Measurements from ENCODE around the gene CTNNA3.
"Not testable (repeated sequence)": the region's sequence is repeated elsewhere in the genome, so short reads cannot be mapped to it uniquely, and the experiment has no call there.

The CTNNA3 gene

DNA sequence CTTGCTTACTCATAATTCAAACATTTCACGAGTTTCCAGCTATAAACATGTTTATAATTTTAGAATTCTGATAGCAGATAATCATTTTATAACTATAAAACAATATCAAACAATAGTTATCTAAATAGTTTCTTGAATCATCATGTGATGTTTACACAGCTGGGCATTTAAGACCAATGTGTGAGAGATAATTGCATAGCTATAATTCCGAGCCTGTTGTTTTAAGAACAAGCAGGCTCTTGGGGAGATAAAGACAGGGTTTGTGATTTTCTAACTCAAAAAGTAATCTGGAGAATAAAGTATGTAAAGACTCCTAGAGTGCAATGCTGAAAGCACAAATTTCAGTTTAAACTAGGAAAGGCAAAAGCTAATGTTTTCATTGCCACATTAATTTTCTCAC lies 439.0 kb downstream of the CTNNA3 start:
- no peak for DNase-seq (ENCODE audit: low read depth in 2 of 2, low spot score in 1 of 2)

DNA sequence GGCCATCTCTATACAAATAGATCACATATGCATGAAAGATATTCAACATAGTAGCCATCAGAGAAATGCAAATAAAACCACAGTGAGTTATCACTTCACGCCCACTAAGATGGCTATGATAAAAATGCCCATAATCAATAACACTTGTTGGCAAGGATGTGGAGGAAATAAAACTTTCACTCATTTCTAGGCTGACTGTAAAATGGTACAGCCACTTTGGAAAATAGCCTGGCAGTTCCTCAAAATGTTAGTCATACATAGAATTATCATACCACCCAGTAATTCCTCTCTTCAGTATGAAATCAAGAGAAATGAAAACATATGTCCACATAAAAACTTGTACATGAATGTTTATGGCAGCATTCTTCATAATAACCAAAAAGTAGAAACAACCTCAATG lies 445.3 kb downstream of the CTNNA3 start:
- no peak for DNase-seq (ENCODE audit: low read depth in 2 of 2, low spot score in 1 of 2)

DNA sequence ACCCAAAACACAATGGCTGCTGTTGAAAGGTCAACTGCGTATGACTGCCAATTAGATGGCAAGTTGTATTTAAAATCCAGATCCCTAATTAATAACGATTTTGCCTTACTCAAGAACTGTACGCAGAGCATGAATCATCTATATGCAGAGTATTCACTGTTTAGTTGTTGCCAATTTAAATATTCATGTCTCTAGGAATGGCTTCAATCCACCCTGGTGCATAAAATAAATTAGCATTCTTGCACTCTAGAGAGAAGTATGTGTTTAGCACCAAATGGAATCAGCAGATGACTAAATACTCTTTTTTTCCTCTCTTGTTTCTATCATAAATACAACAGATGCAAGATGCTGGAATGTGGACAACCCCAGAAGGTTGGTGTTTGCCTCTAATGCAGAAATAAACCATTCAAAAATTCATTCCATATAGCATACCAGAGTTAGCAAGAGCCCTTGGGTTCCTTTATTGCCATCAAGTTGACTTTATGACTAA lies 449.9 kb downstream of the CTNNA3 start:
- DNase-seq (ENCODE audit: low read depth in 2 of 2, low spot score in 1 of 2) = no peak

DNA sequence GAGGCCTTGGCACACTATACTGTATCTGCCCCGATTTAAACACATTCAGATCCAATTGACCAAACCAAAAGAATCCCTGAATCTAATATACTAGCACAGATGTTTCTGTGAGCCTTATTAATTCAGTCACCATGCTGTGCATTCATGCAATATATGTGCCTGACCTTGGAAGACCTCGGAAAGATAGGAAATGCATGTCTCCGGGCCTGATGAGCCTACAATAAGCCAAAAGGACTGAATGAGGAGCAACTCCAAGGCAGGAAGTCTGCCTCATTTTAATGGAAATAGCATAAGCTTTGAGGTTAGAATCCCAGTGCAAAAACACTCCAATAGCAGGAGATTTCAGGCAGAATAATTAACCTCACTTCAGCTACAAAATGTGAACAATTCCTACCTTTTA lies 453.5 kb downstream of the CTNNA3 start:
- no peak for DNase-seq (ENCODE audit: low read depth in 2 of 2, low spot score in 1 of 2)

DNA sequence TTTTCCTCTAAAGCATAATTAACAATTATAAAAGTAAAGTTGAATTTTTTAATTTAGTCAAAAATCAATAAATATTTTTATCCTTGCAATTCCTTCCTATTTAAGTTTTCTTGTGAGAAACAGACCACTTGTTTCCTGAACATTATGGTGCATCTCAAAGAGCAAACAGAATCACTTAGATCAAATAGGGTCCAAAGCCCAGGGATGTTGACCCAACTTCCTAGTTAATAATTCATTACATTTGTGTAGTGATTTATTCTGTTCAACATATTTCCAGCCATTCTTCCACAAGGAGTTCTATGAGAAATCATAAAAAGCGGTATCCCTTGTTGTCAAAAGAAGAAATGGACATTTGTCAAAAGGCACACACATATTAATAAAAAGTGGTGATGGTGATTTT lies 454.5 kb downstream of the CTNNA3 start:
- no peak for DNase-seq (ENCODE audit: low read depth in 2 of 2, low spot score in 1 of 2)

DNA sequence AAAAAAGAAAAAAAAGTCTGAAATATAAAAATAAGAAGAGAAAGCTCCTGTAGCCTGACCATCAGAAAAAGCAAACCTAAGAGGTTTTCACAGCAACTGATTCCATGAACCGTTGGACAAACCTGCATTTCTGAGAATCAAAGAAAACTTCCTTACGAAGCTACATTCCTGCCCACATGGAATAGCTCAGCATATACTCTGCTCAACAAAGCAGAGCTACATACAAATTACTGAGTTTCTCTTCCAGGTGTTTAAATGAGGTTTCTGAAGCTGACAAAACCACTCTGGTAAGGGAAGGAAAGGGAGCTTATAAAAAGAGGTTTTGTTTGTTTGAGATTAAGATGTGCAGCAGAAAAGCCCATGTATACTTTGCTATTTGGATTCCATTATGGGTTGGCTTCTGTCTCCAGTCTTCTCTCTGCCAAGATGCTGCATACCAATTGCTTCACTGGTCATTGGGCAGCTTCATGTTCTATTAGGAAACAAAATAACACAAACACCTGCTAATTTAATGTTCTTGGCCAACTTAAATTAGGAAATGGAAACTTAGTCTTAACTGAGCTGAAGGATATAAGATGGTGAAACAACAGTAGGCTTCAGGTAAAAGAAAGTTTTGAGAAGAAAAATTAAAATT lies 456.0 kb downstream of the CTNNA3 start:
- DNase-seq (ENCODE audit: low read depth in 2 of 2, low spot score in 1 of 2) = no peak

DNA sequence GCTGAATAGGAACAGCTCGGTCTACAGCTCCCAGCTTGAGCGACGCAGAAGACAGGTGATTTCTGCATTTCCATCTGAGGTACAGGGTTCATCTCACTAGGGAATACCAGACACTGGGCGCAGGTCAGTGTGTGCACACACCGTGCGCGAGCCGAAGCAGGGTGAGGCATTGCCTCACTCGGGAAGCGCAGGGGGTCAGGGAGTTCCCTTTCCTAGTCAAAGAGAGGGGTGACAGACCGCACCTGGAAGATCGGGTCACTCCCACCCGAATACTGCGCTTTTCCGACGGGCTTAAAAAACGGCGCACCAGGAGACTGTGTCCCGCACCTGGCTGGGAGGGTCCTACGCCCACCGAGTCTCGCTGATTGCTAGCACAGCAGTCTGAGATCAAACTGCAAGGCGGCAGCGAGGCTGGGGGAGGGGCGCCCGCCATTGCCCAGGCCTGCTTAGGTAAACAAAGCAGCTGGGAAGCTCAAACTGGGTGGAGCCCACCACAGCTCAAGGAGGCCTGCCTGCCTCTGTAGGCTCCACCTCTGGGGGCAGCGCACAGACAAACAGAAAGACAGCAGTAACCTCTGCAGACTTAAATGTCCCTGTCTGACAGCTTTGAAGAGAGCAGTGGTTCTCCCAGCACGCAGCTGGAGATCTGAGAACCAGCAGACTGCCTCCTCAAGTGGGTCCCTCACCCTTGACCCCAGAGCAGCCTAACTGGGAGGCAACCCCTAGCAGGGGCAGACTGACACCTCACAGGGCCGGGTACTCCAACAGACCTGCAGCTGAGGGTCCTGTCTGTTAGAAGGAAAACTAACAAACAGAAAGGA lies 465.1 kb downstream of the CTNNA3 start:
- not testable (repeated sequence) for DNase-seq (ENCODE audit: low read depth in 2 of 2, low spot score in 1 of 2)

DNA sequence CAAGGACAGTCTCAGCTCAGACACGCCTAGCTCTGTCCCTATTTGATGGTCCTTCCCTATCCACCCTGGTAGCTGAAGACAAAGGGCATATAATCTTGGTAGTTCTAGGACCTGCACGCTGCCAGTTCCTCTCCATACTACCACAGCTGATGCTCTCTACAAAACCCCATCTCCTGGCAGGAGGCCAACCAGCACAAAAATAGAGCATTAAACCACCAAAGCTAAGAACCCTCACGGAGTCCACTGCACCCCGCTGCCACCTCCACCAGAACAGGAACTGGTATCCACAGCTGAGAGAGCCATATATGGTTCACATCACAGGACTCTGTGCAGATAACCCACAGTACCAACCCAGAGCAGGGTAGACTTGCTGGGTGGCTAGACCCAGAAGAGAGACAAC lies 470.8 kb downstream of the CTNNA3 start:
- DNase-seq (ENCODE audit: low read depth in 2 of 2, low spot score in 1 of 2) = no peak

DNA sequence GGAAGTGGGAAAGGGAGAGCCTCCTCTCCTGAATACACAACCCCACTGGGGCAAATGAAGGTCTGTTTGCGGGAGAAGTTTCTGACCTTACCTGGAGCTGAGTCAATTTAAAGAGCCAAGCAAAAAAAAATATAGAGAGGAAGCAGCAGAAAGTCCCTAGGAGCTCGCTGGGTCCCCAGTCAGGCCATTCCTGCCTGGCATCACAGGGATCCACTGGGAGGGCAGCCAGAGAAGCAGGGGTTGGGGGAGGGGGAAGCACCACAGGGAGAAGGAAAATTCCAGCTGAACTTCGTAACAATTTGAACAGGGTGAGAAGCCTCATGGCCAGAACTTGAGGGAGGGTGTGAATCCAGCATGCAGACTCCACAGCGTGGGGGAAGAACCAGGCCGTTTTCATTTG lies 471.4 kb downstream of the CTNNA3 start:
- DNase-seq (ENCODE audit: low read depth in 2 of 2, low spot score in 1 of 2) = no peak

DNA sequence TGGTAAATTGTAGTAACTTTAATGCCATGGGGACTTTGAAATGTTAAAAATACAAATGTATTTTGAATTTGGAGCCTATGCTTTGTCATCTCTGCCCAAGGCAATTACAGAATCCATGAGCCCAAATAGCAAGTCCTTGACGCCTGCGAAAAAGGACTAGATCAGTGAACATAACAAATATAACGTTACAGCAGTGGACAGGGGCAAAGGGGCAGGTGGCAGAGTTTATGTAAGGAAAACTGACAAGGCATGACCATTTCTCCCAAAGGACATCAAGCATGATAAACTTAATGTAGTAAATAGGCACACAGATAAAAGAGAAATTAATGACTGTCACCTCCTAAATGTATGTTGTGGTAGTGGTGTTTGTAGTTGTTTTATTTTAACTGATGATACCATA lies 473.1 kb downstream of the CTNNA3 start:
- no peak for DNase-seq (ENCODE audit: low read depth in 2 of 2, low spot score in 1 of 2)

DNA sequence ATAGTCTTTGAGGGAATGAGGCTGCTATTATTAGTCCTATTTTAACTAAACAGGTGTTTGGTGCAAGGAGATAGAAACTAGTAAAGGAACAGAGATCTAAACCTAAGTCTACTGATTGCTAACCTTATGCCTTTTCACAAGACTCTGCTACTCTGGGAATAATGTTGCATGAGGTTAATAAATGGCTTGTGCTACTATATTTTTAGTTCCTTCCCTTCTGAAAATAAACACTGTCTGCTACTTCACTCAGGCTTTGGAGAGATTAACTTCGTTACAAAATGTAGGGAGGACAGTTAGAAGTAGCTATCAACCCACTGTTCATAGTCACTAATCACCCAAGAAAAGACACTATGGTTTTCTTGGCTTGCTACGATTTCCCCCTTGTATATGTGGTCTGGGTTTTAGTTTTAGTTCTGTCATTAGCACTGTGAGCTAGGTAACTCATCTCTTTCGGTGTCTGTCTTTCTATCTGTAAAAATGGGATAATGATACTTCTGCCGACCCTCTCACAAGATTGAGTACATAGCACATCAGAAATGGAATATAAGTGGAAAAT lies 474.0 kb downstream of the CTNNA3 start:
- DNase-seq (ENCODE audit: low read depth in 2 of 2, low spot score in 1 of 2) = no peak

DNA sequence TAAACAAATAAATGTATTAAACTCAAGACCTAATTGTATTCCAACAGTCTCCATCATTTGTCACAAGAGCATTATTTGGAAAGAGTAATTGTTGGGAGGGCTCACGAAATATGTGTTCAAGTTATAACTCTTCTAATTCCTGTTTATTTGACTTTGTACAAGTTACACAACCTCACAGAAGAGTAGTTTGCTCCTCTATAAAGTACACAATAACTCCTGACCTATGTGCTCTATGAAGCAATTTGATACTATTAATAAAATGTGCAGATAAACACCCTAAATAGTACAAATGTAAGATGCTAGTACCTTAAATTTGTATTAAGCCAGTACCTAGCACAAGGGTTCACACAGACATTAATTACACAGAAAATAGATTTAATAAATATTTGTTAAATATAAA lies 484.3 kb downstream of the CTNNA3 start:
- DNase-seq (ENCODE audit: low read depth in 2 of 2, low spot score in 1 of 2) = no peak

DNA sequence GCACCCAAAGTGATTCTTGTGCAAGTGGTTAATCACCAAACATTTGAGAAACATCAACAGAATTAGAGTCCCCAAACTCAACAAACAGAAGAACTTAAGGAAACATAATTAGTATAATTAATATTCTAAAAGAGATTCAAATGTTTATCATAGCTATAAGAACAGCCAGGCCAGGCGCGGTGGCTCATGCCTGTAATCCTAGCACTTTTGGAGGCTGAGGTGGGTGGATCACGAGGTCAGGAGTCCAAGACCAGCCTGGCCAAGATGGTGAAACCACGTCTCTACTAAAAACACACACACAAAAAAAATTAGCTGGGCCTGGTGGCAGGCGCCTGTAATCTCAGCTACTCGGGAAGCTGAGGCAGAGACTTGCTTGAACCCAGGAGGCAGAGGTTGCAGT lies 488.1 kb downstream of the CTNNA3 start:
- DNase-seq (ENCODE audit: low read depth in 2 of 2, low spot score in 1 of 2) = not testable (repeated sequence)

DNA sequence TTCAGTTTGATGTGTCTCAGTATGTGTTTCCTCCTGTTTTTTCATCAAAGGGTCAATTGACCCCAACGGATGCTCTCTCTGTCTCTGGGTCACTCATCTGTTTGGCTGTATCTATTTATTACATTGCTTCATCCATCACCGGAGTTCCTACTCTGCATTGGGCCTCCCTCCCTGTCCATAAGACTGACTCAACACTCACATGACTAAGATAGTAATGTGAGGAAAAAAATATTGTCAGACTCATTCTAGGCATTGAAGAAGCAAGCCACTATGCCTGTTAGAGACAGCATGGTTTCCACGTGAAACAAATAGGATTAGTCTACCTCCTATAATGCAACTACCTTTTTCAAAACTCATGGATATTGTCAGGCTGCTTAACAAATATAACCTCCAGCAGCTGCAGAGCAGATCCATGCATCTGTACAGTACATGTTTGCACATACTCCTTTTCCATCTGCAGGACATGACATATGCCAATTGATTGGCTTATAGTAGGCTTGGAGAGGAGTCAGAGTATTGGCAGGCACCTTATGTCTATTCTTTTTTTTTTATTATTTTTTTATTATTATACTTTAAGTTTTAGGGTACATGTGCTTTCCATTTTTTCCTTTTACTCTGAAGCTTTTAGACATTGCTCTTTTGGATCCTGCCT lies 495.0 kb downstream of the CTNNA3 start:
- no peak for DNase-seq (ENCODE audit: low read depth in 2 of 2, low spot score in 1 of 2)

DNA sequence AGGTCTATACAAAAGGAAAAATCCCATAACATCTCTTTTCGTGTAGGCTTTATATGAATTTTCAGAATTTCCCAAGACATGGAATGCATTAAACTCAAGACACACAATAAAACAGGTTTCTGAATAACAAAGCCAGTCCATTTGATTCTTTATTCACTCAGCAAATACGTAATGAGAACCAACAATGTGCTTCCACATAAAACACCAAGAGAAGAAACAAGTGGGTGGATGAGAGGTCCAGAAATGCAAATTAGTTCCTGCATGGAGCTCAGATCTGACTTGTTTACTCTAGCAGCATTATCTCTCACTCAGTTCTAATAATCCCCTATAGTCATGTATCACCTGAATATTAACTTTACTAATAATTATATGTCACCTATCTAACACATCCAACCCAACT lies 520.6 kb downstream of the CTNNA3 start:
- DNase-seq (ENCODE audit: low read depth in 2 of 2, low spot score in 1 of 2) = no peak

DNA sequence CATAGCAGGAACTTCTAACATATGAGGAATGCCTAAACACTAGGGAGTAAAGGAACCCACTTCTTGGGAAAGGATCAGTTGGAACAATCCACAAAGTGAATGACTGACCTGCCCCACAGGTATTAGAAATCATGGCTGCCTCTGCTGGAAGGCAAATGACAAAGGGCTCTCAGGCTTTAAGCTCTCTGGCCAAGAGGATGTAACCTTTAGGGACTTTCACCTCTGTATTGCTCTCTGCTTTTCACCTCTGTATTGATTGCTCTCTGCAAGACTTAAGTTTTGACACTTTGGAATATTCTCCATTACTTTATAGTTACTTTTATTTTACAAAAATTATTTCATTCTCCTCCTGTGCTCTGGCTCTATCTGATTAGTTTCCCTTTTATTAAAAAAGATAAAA lies 522.2 kb downstream of the CTNNA3 start:
- no peak for DNase-seq (ENCODE audit: low read depth in 2 of 2, low spot score in 1 of 2)

DNA sequence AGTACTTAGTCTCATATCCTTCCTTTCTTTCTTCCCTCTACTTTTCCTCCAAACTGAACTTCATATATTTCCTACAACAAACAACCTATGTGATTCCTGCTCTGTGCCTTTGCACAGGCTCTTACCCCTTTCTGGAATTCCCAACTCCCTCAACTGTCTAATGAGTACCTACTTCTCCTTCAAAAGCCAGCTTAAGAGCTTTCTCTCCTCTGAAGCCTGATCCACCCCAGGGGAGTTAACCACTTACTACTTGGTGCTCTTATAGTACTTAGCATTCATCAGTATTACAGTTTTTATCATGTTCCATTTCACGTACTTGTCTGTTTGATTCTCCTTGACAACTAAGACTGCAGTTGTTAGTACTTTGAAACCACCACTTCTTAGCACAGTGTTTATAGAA lies 524.0 kb downstream of the CTNNA3 start:
- no peak for DNase-seq (ENCODE audit: low read depth in 2 of 2, low spot score in 1 of 2)

DNA sequence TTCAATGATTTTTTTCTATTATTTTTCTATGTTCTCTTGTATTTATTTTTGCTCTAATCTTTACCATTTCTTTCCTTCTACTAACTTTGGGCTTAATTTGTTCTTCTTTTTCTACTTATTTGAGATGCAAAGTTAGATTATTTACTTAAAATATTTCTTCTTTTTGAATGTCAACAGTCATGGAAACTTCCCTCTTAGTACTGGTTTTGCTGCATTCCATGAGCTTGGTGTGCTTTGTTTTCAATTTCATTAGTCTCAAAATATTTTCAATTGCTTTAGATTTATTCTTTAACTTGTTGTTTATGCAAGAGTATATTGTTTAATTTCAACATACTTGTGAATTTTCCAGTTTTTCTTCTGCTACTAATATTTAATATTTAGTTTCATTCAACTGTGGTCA lies 539.8 kb downstream of the CTNNA3 start:
- no peak for DNase-seq (ENCODE audit: low read depth in 2 of 2, low spot score in 1 of 2)

DNA sequence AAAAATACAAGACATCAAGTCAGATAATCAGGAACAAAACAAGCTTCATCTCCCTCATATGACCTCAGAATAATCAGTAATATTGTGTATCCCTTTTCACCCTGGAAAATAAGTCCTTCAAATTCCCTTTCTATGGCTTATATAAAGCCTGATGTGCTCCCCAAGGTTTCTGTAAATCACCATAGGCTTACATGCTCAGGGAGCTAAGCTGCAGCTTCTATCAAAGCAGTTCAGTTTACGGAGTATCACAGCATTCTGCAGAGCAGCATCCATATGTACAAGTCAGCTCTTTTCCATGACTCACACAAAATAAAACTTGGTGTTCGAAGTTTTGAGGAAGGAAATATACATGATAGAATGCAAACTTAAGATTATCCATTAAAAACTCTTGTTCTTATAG lies 544.5 kb downstream of the CTNNA3 start:
- no peak for DNase-seq (ENCODE audit: low read depth in 2 of 2, low spot score in 1 of 2)

DNA sequence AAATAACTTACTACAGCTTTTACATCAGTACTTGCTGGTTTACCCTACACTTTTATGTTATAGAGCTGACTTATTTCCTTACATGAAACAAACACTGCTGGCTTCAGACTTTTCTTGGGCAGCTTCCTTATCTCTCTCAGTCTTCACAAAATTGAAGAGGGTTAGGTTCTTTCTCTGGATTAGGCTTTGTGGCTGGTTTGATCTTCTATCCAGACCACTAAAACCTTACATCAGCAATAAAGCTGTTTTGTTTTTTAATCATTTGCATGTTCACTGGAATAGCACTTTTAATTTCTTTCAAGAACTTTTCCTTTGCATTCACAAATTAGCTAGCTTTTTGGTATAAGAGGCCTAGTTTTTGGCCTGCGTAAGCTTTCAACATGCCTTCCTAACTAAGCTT lies 551.5 kb downstream of the CTNNA3 start:
- DNase-seq (ENCODE audit: low read depth in 2 of 2, low spot score in 1 of 2) = no peak

DNA sequence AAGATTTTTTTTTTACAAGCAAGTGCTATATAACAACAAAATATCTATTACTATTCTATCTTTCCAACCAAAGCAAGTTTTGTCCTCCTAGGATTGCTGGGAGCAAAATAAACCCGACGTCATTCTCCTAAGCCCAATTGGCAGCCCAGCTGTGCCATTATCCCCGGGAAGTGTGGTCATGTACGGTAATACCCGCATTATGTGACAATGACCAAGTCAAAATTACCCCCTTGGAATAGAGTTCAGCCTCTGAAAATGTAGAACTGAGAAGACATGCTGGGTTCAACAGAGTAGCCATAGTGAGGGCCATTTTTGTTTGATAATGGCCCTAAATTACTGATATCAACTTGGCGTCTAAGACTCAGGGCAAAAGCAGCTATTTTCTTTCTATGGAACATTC lies 554.7 kb downstream of the CTNNA3 start:
- no peak for DNase-seq (ENCODE audit: low read depth in 2 of 2, low spot score in 1 of 2)

DNA sequence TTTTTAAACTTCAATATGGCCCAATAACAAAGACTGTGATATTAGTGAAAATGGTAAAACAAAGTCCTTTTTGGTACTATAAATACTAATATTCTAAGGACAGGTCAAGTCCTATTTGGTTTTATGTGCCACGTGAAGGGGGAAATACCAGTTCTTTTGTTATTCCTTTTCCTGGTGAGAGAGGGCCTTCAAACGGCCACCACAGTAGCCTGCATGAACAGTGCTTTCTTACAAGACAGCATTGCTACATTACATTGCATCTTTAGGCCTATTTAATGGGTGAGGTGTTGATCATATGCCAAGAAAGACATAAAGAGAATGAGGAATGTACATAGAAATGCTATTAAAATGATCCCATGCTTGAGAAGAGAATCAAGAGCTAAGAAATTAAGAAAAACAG lies 555.4 kb downstream of the CTNNA3 start:
- DNase-seq (ENCODE audit: low read depth in 2 of 2, low spot score in 1 of 2) = no peak
